HG02981 (cell line): ENCODE data around the gene NRCAM.

ENCODE experiments used
- ATAC-seq: cut with Tn5 transposase; IDR thresholded peaks from one replicate; pipeline ENCODE4 v1.9.1; 2021; ENCODE audit warnings: mild to moderate bottlenecking, moderate library complexity; ENCODE audit not compliant: unreplicated experiment

Gene NRCAM

DNA sequence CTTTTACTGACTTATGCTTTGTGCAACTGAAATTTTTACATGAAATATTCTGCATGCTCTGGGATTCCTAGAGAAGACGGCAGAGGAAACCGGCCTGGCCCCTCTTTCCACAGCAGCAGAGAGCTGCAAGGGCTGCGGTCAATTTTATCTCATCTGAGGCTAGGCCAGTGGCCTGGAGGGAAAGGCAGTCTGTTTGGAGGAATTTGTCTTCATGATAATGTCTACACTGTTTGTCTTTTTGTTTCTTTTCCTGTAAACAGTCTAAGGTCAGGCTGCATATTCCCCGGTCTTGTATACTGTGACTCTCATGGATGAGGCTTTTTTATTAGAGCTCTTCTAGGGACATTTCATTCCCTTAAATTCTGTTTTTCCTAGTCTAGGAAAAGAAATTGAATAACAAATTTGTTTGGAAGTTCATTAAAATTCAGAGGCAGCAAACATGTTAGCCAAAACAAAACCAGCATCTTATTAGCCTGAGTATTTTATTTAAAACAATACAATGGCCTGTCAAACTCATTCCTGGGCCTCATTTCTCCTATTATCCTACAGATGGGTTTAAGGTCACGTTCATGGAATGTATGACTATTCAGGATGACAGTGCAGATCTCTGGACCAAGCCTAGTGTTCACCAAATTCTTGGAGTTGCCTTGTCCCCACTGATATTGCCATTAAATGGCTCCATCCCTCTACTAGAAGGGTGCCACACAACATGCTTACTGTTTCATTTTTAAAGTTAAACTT, 352.5 kb downstream of the NRCAM start:
- no peak for ATAC-seq

DNA sequence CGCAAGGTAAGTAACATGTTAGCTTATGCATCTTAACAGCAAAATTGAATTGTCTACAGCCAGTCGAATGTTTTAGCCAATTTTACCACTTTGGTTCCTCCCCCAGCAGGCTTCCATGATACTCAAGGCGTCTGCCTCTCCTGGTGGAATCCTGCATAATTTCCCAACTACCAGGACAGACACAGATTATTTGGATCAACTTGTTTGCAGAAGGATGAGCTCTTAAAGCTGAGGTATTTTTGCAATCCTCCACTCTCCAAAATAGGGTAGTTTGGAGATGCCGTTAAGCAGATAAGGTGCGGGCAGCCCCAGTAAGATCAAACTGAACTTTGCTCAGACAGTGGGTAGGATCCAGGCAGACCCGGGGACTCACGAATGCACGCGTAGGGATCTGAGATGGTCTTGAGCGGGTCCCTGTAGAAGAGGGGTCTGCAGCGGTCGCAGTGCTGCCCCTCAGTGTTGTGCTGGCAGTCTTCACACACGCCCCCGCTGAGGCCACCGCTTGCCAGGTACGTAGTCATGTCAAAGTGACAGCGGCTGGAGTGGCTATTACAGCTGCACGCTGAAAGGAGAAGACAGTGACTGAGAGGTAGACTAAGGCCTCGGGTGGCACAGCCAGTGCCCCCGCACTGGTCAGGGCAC, 353.4 kb downstream of the NRCAM start:
- ATAC-seq, result no peak

DNA sequence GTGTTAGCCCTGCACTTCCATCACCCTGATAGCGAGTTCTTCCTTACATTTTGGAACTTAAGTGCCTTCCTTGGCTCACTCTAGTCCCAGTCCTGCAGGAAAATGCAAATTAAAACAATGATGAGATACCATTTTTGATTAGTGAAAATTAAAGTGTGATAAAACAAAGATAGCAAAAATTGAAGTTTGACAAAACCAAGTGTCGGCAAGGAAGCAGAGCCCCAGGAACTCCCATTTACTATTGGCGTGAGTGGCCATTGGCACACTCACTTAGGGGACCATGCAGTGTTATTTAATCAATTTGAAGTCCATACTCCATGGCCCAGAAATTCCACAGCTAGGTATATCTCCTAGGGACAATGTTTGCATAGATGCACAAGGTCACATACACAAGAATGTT, 354.5 kb downstream of the NRCAM start:
- ATAC-seq, result no peak

DNA sequence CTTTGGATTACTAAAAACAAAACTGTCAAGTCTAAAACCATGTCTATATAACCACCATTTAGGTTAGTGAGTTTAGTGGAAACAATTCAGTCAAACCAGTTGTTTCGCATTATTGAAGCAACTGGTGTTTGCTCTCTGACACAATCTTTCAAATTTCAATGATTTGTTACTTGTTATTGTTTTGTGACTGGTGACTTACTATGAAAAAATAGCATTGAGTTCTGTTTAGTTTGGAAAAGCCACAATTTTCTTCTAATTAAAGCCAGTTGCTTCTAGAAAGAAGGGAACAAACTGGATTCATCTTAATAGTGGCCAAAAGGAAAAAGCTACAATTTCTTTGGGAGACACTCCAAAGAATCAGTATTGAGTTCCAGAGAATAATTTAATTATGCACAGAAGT, 356.5 kb downstream of the NRCAM start:
- no peak for ATAC-seq

DNA sequence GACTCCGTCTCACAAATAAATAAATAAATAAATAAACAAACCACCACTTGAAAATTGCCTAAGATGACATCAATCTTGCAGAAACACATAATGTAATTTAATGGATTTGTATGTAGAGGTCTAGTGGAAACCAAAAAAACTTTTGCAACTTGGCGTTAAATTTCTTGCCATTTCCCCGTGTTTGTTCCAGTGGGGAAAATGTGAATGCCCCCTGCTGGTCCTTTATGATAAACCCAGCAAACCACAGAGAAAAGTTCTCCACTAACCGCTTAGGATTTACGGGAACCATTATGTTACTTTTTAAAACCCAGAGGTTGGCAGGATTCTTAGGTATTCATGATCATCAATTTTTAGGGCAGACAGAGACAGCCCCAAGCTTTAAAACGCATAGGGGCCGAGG, 358.5 kb downstream of the NRCAM start:
- ATAC-seq, result no peak
